HFF-Myc (cell line): Measurements from ENCODE around the gene TLR10.

Source experiments
- DNase-seq: peaks from one replicate; pipeline ENCODE4 v3.0.0-alpha.2; 2011; ENCODE audit warnings: low read depth; ENCODE audit errors: extremely low read depth
- H3K4me3 ChIP-seq: replicated peaks from 2 replicates; pipeline ENCODE4 v1.5.1; 2011; ENCODE audit warnings: low read depth, mild to moderate bottlenecking, control low read depth, low read length
- CTCF ChIP-seq: IDR thresholded peaks from 2 replicates; pipeline ENCODE4 v1.5.1; 2012; ENCODE audit warnings: mild to moderate bottlenecking, low read depth, low read length, control low read depth; ENCODE audit errors: missing control alignments

Gene TLR10

GRCh38 chr4:38821739-38822138 lies 38.9 kb upstream of the TLR10 start:
- no peak for DNase-seq
- no peak for TF ChIP-seq CTCF
- no peak overlapping the region for H3K4me3 ChIP-seq

- H3K4me3 ChIP-seq: no peak overlapping the region
- no peak for DNase-seq
- no peak for TF ChIP-seq CTCF
Observed at GRCh38 chr4:38820329-38821061, 37.7 kb upstream of the TLR10 start.

GRCh38 chr4:38819569-38819968 lies 36.8 kb upstream of the TLR10 start:
- DNase-seq: no peak
- H3K4me3 ChIP-seq: no peak overlapping the region
- no peak for TF ChIP-seq CTCF

- DNase-seq: no peak
- TF ChIP-seq CTCF: no peak
Observed at GRCh38 chr4:38818441-38818976, 35.7 kb upstream of the TLR10 start.

GRCh38 chr4:38815885-38816782 lies 33.3 kb upstream of the TLR10 start:
- TF ChIP-seq CTCF: no peak
- no peak for DNase-seq
- no peak overlapping the region for H3K4me3 ChIP-seq

More at GRCh38 chr4:38818441-38818976, 35.7 kb upstream of the TLR10 start:
- no peak overlapping the region for H3K4me3 ChIP-seq

- H3K4me3 ChIP-seq: no peak overlapping the region
- DNase-seq: no peak
- no peak for TF ChIP-seq CTCF
Observed at GRCh38 chr4:38814386-38814785, 31.6 kb upstream of the TLR10 start.
